GM18505 (cell line): ENCODE data around the gene UBE4A.

ENCODE experiments used
- ATAC-seq: cut with Tn5 transposase; IDR thresholded peaks from one replicate; pipeline ENCODE4 v1.9.1; 2021; ENCODE audit not compliant: unreplicated experiment
- POLR2A ChIP-seq: IDR thresholded peaks from 4 replicates; pipeline ENCODE4 v1.6.1; 2011; ENCODE audit warnings: borderline replicate concordance; ENCODE audit not compliant: insufficient read depth, insufficient read length; ENCODE audit errors: extremely low read depth

Gene UBE4A

DNA sequence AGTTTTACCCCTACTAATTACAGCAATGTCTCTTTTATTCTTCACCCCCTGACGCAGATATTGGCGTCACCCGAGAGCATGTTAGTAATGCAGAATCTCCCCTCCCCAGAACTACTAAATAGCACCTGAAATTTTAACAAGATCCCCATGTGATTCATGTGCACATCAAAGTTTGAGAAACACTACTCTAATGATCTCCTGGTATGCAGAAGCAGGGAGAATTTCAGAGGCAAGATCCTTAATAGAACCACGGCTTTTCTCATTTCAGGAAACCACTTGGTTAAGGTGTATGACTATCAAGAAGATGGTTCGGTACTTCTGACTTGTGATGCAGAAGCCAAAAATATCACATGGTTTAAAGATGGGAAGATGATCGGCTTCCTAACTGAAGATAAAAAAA is 9.9 kb upstream of the UBE4A start:
- no peak for ATAC-seq
- TF ChIP-seq POLR2A = no peak

DNA sequence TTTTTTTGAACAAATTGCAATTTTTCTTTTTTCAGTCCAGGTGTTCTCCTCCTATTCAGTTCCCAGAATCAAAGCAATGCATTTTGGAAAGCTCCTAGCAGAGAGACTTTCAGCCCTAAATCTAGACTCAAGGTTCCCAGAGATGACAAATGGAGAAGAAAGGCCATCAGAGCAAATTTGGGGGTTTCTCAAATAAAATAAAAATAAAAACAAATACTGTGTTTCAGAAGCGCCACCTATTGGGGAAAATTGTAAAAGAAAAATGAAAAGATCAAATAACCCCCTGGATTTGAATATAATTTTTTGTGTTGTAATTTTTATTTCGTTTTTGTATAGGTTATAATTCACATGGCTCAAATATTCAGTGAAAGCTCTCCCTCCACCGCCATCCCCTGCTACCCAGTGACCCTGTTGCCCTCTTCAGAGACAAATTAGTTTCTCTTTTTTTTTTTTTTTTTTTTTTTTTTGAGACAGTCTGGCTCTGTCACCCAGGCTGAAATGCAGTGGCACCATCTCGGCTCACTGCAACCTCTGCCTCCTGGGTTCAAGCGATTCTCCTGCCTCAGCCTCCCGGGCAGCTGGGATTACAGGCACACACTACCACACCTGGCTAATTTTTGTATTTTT is 6.2 kb upstream of the UBE4A start:
- no peak for ATAC-seq
- TF ChIP-seq POLR2A = no peak

DNA sequence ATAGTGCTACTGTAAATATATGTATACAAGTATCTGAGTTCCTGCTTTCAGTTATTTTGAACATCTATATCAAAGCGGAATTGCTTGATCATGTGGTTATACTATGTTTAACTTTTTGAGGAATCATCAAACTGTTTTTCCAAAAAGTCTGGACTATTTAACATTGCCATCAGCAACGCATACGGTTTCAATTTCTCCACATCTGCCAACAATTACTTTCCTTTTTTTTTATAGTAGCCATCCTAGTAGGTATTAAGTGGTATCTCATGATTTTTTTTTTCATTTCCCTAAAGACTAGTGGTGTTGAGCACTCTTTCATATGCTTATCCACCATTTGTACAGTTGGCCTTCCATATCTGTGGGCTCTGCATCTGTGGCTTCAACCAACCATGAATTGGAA is 1.3 kb upstream of the UBE4A start:
- TF ChIP-seq POLR2A = no peak
- no peak for ATAC-seq

DNA sequence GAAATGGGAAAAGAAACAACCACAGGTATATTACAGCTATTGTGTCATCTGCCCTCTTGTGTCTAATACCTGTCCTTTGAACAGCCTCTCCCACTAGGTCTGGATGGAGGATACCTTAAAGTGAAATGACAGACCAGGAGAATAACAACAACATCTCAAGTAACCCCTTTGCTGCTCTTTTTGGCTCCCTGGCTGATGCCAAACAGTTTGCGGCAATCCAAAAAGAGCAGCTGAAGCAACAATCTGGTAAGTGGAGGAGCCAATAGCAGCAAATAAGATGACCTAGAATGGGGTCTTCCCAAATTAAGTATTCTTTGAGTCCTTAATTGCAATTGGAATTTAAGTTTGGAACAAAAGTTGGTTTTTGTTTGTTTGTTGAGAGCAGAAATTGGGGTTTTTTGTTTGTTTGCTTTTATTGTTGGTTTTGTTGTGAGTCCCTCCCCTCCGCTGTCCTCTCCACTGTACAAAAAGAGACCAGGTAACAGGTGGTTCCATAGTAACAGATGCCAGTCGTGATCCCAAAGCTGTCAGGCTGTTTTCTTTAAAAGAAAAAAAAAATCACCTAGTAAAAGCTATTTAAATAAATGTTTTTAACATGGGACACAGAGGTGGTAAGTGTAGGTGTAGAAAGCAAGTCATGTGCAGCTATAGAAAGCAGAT is 5.7 kb downstream of the UBE4A start:
- no peak for TF ChIP-seq POLR2A
- no peak for ATAC-seq

DNA sequence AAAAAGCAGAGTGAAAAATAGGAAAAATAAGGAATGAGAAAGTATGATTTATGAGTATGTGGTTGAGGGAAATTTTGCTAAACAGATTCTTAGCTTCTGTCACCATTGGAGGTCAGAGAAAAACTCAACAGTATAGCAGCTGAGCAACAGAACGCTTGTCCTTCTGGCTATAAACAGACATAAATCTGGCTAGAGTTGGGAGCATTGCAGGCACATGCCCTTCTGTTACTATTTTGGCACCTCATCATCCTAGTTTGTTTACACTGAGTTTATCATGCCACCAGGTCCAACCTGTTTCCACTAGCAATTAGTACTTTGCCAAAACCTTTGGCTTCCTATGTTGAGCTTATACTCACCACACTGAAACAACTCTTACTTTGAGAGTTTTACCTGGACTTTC is 6.9 kb downstream of the UBE4A start:
- TF ChIP-seq POLR2A = no peak
- ATAC-seq = no peak

DNA sequence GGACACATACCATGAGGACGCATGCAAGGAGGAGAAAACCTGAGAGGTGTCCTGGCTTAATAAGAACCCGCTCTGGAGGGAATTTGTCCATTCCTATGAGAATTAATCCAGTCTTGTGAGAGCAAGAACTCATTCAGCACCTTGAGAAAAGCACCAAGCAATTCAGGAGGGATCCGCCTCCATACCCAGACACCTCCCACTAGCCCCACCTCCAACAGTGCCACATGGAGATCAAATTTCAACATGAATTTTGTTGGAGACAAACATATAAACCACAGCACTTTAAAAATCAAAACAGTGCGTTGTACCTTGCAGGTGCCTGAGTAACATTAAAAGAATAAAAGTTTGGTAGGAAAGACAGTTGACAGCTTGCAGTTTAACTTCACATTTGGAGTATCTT is 11.4 kb downstream of the UBE4A start:
- ATAC-seq = no peak
- TF ChIP-seq POLR2A = no peak

DNA sequence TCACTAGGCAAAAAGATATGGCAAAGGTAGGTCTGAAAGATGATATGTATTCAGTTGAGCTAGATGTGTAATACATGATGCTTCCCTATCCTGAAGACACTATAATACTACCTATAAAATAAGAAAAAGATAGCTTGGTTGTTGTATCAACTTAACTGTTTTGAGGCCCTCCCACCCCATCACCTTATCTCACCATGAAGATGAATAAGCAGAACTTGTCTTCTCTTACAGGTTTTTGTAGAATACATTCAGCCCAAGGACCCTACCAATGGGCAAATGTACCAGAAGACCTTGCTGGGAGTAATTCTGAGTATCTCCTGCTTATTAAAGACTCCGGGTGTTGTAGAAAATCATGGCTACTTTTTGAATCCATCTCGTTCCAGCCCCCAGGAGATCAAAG is 13.9 kb downstream of the UBE4A start:
- TF ChIP-seq POLR2A = no peak
- ATAC-seq = no peak

DNA sequence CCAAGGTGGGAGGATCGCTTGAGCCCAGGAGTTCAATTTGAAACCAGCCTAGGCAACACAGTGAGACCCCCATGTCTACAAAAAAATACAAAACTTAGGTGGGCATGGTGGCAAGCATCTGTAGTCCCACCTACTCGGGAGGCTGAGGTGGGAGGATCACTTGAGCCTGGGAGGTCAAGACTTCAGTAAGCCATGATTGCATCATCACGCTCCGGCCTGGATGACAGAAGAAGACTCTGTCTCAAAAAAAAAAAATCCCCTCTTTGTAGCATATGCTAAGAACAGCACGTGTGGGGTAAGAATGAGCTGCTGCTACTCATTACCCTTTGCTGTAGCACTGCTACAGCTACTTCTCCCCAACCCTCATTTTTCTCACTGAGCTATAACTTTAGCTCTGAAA is 14.5 kb downstream of the UBE4A start:
- TF ChIP-seq POLR2A = no peak
- no peak for ATAC-seq

DNA sequence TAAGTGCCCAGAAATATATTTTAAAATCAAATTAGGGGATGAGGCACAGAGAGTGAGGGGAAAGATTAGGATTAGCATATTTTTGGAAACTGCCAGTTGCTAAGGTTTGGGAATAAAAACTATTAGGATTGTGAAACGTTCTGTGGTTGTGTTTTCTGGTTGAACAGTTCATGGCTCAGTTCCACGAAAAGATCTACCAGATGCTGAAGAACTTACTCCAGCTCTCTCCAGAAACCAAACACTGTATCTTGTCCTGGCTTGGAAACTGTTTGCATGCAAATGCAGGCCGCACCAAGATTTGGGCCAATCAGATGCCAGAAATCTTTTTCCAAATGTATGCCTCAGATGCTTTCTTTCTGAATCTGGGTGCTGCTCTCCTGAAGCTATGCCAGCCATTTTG is 15.3 kb downstream of the UBE4A start:
- ATAC-seq = no peak

DNA sequence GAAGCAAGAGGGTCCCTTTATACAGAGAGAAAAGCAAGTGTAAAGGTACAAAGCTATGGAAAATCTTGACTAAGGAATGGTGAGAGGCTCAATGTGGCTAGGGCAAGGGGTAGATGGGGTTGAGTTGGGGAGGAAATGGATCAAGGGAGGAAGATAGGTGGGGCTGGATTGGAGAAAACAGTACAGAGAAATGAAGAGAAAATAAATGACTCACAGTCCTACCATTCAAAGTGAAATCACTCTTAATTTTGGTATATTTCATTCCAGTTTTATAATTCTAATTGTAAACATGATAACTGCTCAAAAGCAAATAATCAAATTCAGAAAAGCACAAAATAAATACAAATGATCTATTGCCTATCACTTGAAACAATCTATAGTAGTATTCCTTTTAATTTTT is 16.6 kb downstream of the UBE4A start:
- ATAC-seq = no peak
- TF ChIP-seq POLR2A = no peak

More for the DNA sequence above, 15.3 kb downstream of the UBE4A start:
- no peak for TF ChIP-seq POLR2A

DNA sequence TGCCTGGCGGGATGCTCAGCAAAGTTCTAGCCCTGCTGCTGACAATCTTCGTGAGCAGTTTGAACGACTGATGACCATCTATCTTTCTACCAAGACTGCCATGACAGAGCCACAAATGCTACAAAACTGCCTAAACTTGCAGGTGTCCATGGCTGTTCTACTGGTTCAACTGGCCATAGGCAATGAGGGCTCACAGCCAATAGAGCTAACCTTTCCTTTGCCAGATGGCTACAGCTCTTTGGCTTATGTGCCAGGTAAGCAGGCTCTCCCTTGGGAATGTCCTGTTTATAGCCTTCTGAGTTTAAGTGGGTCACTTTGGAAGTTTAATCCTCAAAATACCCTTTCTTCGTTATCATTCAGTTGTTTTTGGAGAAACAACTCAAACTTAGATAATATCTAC is 20.1 kb downstream of the UBE4A start:
- no peak for ATAC-seq
- no peak for TF ChIP-seq POLR2A

DNA sequence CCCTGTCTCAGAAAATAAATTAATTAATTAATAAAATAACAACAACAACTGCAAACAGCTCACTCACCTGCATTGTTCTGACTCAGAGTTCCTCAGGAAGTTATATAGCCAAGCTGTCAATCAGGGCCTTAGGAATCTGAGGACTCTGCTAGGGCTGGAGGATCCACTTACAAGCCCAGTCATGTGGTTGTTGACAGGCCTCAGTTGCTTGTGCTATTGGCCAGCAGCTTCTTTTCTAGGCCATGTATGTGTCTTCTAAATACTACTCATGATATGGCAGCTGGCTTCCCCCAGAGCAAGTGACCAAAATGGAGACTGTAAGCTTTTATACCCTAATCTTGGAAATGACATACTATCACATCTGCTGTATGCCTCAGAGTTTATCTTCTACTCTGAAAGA is 21.2 kb downstream of the UBE4A start:
- ATAC-seq = no peak
- TF ChIP-seq POLR2A = no peak

DNA sequence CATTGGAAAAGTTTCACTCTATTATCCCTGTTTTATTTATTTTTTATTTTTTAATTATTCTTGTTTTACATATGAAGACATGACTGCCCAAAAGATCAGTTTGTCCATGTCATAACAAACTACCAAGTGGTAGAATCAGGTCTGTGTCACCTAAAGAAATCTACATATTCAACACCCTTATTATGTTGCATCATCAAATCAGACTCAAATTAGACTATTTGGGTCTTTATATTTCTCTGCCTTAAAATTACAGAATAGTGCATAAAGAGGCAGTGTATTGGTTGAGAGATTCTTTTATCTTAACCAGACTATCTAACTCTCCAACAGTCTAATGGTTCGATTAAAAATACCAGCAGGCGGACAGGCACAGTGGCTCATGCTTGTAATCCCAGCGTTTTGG is 23.6 kb downstream of the UBE4A start:
- TF ChIP-seq POLR2A = no peak

DNA sequence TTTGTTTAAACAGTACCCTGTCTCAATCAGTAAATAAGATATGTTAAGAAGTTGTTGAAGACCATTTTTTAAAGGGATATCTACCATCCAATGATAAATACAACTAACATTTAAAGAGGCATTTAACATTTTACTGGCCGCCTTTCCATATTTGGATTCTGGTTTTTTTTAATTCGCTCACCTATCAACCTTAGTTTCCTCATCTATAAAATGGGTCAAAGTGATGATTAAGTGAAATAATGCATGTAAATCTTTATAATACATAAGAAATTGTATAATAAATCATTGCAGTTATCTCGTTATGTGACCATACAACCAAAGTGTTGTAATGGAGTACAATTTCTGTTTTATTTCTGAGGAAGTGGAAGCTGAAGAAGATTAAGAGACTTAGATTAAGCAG is 24.3 kb downstream of the UBE4A start:
- TF ChIP-seq POLR2A = no peak
- ATAC-seq = no peak

More for the DNA sequence above, 23.6 kb downstream of the UBE4A start:
- ATAC-seq = no peak
